Measurements from ENCODE around the gene MYBPH.

Gene MYBPH

GRCh38 chr1:203213126-203213525, 37.5 kb upstream of the MYBPH start:
- Histone ChIP-seq H3K4me3 (ENCODE audit: low read depth, low read length) (no peak overlapping the region), H3K9me3 (ENCODE audit: severe bottlenecking) (no peaks in the 10 kb centered on the region), H3K36me3 (no peaks in the 10 kb centered on the region), H3K27ac (no peak overlapping the region), H3K27me3 (ENCODE audit: insufficient read depth, low read depth, severe bottlenecking) (no peaks in the 10 kb centered on the region)
- TF ChIP-seq CTCF (IDR thresholded peaks at IDR 0.05; ENCODE audit: low read depth, low read length) = no peak
- DNase-seq = no peak

- no peak for TF ChIP-seq CTCF (IDR thresholded peaks at IDR 0.05; ENCODE audit: low read depth, low read length)
- Histone ChIP-seq H3K4me3 (ENCODE audit: low read depth, low read length) (no peak overlapping the region), H3K27ac (no peak overlapping the region), H3K27me3 (ENCODE audit: insufficient read depth, low read depth, severe bottlenecking) (no peaks in the 10 kb centered on the region), H3K36me3 (no peaks in the 10 kb centered on the region), H3K9me3 (ENCODE audit: severe bottlenecking) (no peaks in the 10 kb centered on the region)
- no peak for DNase-seq
These were observed 36.2 kb upstream of the MYBPH start for GRCh38 chr1:203211812-203212211.

- no peaks in the 10 kb centered on the region for H3K27me3 ChIP-seq (ENCODE audit: insufficient read depth, low read depth, severe bottlenecking)
- H3K36me3 ChIP-seq = no peaks in the 10 kb centered on the region
- no peak overlapping the region for H3K4me3 ChIP-seq (ENCODE audit: low read depth, low read length)
- no peaks in the 10 kb centered on the region for H3K9me3 ChIP-seq (ENCODE audit: severe bottlenecking)
- TF ChIP-seq CTCF (IDR thresholded peaks at IDR 0.05; ENCODE audit: low read depth, low read length) = no peak
- no peak for DNase-seq
- H3K27ac ChIP-seq = no peak overlapping the region
These were observed 35.4 kb upstream of the MYBPH start for GRCh38 chr1:203210988-203211387.

GRCh38 chr1:203210350-203210749, 34.7 kb upstream of the MYBPH start:
- no peaks in the 10 kb centered on the region for H3K36me3 ChIP-seq
- TF ChIP-seq CTCF (IDR thresholded peaks at IDR 0.05; ENCODE audit: low read depth, low read length) = no peak
- no peaks in the 10 kb centered on the region for H3K9me3 ChIP-seq (ENCODE audit: severe bottlenecking)
- H3K27me3 ChIP-seq (ENCODE audit: insufficient read depth, low read depth, severe bottlenecking) = no peaks in the 10 kb centered on the region
- no peak for DNase-seq
- H3K4me3 ChIP-seq (ENCODE audit: low read depth, low read length) = no peak overlapping the region
- no peak overlapping the region for H3K27ac ChIP-seq

- Histone ChIP-seq H3K36me3 (no peaks in the 10 kb centered on the region), H3K9me3 (ENCODE audit: severe bottlenecking) (no peaks in the 10 kb centered on the region), H3K27ac (peak overlapping the region; percentile 55), H3K27me3 (ENCODE audit: insufficient read depth, low read depth, severe bottlenecking) (no peaks in the 10 kb centered on the region), H3K4me3 (ENCODE audit: low read depth, low read length) (no peak overlapping the region)
- TF ChIP-seq CTCF (IDR thresholded peaks at IDR 0.05; ENCODE audit: low read depth, low read length) = no peak
- no peak for DNase-seq
These were observed 32.6 kb upstream of the MYBPH start for GRCh38 chr1:203208181-203208580.

- Histone ChIP-seq H3K27me3 (ENCODE audit: insufficient read depth, low read depth, severe bottlenecking) (no peaks in the 10 kb centered on the region), H3K36me3 (no peaks in the 10 kb centered on the region), H3K9me3 (ENCODE audit: severe bottlenecking) (no peaks in the 10 kb centered on the region), H3K27ac (peak overlapping the region; percentile 55), H3K4me3 (ENCODE audit: low read depth, low read length) (no peak overlapping the region)
- no peak for TF ChIP-seq CTCF (IDR thresholded peaks at IDR 0.05; ENCODE audit: low read depth, low read length)
- DNase-seq = peak; percentile 75
These were observed 32.1 kb upstream of the MYBPH start for GRCh38 chr1:203207751-203208150.

Measured in WERI-Rb-1 (cell line).